AG10803 (cell line): ENCODE data around the gene ZNF148.

Source experiments
- DNase-seq: peaks from one replicate; pipeline ENCODE4 v3.0.0; 2010; ENCODE audit warnings: low read depth
- H3K4me3 ChIP-seq: 2 replicates; pipeline ENCODE4 v1.5.1; 2011; ENCODE audit warnings: mild to moderate bottlenecking, low read length, control low read depth
- TF ChIP-seq, protein P1 (sequence below): conservative IDR thresholded peaks from 2 replicates; pipeline ENCODE4 v1.5.1; 2011; ENCODE audit warnings: mild to moderate bottlenecking, low read length, control low read depth, inconsistent platforms

ZNF148 gene

GRCh38 chr3:125375950-125376679 lies 990 bp upstream of the ZNF148 start:
- H3K4me3 ChIP-seq: peak overlapping the region; percentile 77
- TF ChIP-seq, protein P1, sequence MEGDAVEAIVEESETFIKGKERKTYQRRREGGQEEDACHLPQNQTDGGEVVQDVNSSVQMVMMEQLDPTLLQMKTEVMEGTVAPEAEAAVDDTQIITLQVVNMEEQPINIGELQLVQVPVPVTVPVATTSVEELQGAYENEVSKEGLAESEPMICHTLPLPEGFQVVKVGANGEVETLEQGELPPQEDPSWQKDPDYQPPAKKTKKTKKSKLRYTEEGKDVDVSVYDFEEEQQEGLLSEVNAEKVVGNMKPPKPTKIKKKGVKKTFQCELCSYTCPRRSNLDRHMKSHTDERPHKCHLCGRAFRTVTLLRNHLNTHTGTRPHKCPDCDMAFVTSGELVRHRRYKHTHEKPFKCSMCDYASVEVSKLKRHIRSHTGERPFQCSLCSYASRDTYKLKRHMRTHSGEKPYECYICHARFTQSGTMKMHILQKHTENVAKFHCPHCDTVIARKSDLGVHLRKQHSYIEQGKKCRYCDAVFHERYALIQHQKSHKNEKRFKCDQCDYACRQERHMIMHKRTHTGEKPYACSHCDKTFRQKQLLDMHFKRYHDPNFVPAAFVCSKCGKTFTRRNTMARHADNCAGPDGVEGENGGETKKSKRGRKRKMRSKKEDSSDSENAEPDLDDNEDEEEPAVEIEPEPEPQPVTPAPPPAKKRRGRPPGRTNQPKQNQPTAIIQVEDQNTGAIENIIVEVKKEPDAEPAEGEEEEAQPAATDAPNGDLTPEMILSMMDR: no peak
- DNase-seq: peak; percentile 37

DNA sequence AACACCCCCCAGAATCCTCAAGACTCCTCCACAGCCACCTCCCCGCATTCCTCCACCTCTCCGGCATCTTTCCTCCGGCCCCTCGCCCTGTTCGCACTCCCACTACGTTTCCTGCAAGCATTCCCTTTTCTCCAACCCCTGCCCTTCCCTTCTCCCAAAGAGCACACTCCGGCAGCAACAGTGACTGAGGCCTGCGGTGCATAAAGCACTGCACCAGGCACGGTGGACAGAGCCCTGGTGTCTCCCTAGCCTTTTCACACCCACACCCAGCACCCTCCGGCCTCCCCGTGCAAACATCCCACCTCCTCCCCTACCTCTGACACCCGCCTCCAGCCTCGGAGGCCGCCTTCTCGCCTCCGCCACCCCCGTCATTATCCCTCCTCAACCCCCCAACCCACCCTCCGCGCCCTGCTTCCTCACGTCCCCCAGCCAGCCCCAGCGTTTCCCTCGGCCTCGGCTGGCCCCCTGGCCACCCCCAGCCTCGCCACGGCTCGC lies 577 bp downstream of the ZNF148 start:
- H3K4me3 ChIP-seq: peak overlapping the region; percentile 77
- peak; percentile 43 for DNase-seq
- TF ChIP-seq, protein P1: no peak

GRCh38 chr3:125367403-125368230 lies 7.5 kb downstream of the ZNF148 start:
- TF ChIP-seq, protein P1: no peak
- peak; percentile 69 for DNase-seq
- no peak overlapping the region for H3K4me3 ChIP-seq

DNA sequence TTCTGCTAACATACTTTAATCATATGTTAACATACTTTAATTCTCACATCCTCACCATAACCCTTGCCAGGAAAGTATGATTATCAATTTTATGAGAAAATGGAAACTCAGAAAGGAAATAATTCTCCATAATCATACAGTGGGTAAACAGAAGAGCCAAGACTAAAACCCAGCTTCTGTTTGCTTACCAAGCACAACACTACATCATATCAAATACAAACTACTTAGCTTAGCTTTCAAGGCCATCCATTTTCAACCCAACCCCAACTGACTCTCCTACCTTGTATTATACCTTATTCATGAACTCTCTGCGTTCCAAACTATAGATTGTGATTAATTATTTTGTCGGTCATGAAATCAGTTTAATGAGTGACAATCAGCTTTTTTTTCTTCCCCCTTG lies 9.0 kb downstream of the ZNF148 start:
- H3K4me3 ChIP-seq: no peak overlapping the region
- DNase-seq: no peak
- TF ChIP-seq, protein P1: no peak

DNA sequence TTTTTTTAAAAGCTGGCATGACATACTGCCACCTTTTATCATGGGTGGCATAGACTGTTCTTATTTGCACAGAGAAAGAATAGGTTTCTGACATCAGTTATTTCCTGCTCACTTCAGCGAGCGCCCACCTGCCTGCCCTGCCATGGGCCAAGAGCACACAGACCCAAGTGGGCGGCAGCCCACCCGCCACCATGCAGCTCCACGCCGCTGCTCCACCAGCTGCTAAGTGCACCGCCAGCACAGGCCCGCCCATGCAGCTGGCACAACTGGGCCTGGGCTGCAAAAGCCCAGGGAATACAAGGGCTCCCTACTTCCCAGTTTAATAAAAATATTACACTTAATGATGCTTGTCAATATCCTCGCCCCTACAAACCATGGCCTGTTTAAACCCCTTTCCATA lies 15.4 kb downstream of the ZNF148 start:
- H3K4me3 ChIP-seq: no peak overlapping the region
- TF ChIP-seq, protein P1: no peak
- no peak for DNase-seq

- no peak overlapping the region for H3K4me3 ChIP-seq
- no peak for DNase-seq
- TF ChIP-seq, protein P1: no peak
Observed at GRCh38 chr3:125358923-125359322, 16.2 kb downstream of the ZNF148 start.

DNA sequence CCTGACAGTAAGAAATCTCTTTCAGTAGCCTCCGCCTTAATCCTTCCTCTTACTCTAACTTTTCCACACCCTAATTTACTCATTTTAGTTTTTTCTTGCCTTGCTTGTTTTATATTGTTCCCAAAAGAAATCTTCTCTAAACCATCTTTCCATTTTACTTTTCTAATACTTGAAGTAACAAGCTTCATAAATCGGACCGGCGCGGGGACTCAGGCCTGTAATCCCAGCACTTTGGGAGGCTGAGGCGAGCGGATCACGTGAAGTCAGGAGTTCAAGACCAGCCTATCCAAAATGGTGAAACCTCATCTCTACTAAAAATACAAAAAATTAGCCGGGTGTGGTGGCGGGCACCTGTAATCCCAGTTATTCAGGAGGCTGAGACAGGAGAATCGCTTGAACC lies 17.3 kb downstream of the ZNF148 start:
- TF ChIP-seq, protein P1: no peak
- no peak for DNase-seq
- H3K4me3 ChIP-seq: peak overlapping the region; percentile 64
